Osteoblast (primary cell): ENCODE measurements around the gene STXBP2. TPM values are rescaled to one million over a fixed set of nuclear protein-coding genes. Genes with fewer than 3 reads are reported as not detected.

Experiments used
- DNase-seq: peaks from one replicate; pipeline ENCODE4 v3.0.0; 2011; ENCODE audit warnings: low spot score, mixed read lengths; ENCODE audit not compliant: insufficient read length; ENCODE audit errors: missing footprints
- H2AFZ ChIP-seq: 2 replicates; pipeline ENCODE4 v1.6.0; 2011; ENCODE audit warnings: mild to moderate bottlenecking, low read length
- H3K27ac ChIP-seq: 2 replicates; pipeline ENCODE4 v1.5.1; 2011; ENCODE audit warnings: mild to moderate bottlenecking, low read depth, low read length, moderate library complexity
- H3K27me3 ChIP-seq: 2 replicates; pipeline ENCODE4 v1.6.0; 2012; ENCODE audit warnings: mild to moderate bottlenecking, control low read depth, inconsistent platforms, low read length, moderate library complexity; ENCODE audit not compliant: insufficient read depth
- H3K36me3 ChIP-seq: 2 replicates; pipeline ENCODE4 v1.5.1; 2011; ENCODE audit warnings: mild to moderate bottlenecking, low read length, control low read depth, moderate library complexity; ENCODE audit not compliant: insufficient read depth
- H3K4me1 ChIP-seq: 2 replicates; pipeline ENCODE4 v1.5.1; 2011; ENCODE audit warnings: mild to moderate bottlenecking, low read length, control low read depth, moderate library complexity; ENCODE audit not compliant: insufficient read depth
- H3K4me2 ChIP-seq: 2 replicates; pipeline ENCODE4 v1.6.0; 2011; ENCODE audit warnings: mild to moderate bottlenecking, low read length; ENCODE audit not compliant: insufficient read depth
- H3K4me3 ChIP-seq: fragments of 200-600 bp; sonication (generic); 3 replicates; pipeline ENCODE4 v1.5.1; 2012; ENCODE audit warnings: mild to moderate bottlenecking, low read length, inconsistent platforms; ENCODE audit not compliant: insufficient read depth
- H3K79me2 ChIP-seq: 2 replicates; pipeline ENCODE4 v1.6.0; 2012; ENCODE audit warnings: mild to moderate bottlenecking, low read length, control low read depth, inconsistent platforms; ENCODE audit not compliant: insufficient read depth
- H3K9me3 ChIP-seq: 2 replicates; pipeline ENCODE4 v1.5.1; 2011; ENCODE audit warnings: low read depth, low read length, control low read depth
- H4K20me1 ChIP-seq: 2 replicates; pipeline ENCODE4 v1.6.0; 2012; ENCODE audit warnings: mild to moderate bottlenecking, low read length, control low read depth; ENCODE audit not compliant: insufficient read depth
- CTCF ChIP-seq: IDR thresholded peaks from 2 replicates; pipeline ENCODE4 v1.5.1; 2011; ENCODE audit warnings: mild to moderate bottlenecking, low read depth, low read length, moderate library complexity; ENCODE audit errors: extremely low read depth
- total RNA-seq: library from RNA; depleted of rRNA; stranded (reverse); fragments of >200 nt; gene quantifications from 2 replicates; pipeline ENCODE4 v1.2.3, GENCODE V29; 2012

The STXBP2 gene
- total RNA-seq, 1 donor: 3.3 TPM

- Histone ChIP-seq H3K9me3 (no peaks in the 10 kb centered on the region), H3K27ac (no peak overlapping the region), H3K27me3 (peaks cover 8% of the 10 kb centered on the region), H3K36me3 (no peaks in the 10 kb centered on the region), H3K4me2 (no peak overlapping the region), H3K4me3 (no peak overlapping the region), H4K20me1 (no peaks in the 10 kb centered on the region), H3K4me1 (peaks cover 4% of the 10 kb centered on the region), H2AFZ (no peak overlapping the region), H3K79me2 (no peaks in the 10 kb centered on the region)
- DNase-seq: peak; percentile 34
- TF ChIP-seq CTCF: no peak
These were observed 17.5 kb downstream of the STXBP2 start for GRCh38 chr19:7654401-7654800.

GRCh38 chr19:7655581-7655980, 18.7 kb downstream of the STXBP2 start:
- H3K36me3 ChIP-seq: no peaks in the 10 kb centered on the region
- TF ChIP-seq CTCF: no peak
- H2AFZ ChIP-seq: no peak overlapping the region
- H3K27me3 ChIP-seq: peaks cover 8% of the 10 kb centered on the region
- H3K27ac ChIP-seq: no peak overlapping the region
- no peaks in the 10 kb centered on the region for H3K9me3 ChIP-seq
- no peaks in the 10 kb centered on the region for H3K79me2 ChIP-seq
- peaks cover 4% of the 10 kb centered on the region for H3K4me1 ChIP-seq
- peak; percentile 63 for DNase-seq
- H4K20me1 ChIP-seq: no peaks in the 10 kb centered on the region
- H3K4me3 ChIP-seq: no peak overlapping the region
- no peak overlapping the region for H3K4me2 ChIP-seq

- H3K9me3 ChIP-seq: no peaks in the 10 kb centered on the region
- H3K4me3 ChIP-seq: no peak overlapping the region
- H3K4me2 ChIP-seq: no peak overlapping the region
- H4K20me1 ChIP-seq: no peaks in the 10 kb centered on the region
- no peaks in the 10 kb centered on the region for H3K79me2 ChIP-seq
- no peaks in the 10 kb centered on the region for H3K36me3 ChIP-seq
- H2AFZ ChIP-seq: no peak overlapping the region
- H3K27me3 ChIP-seq: peaks cover 8% of the 10 kb centered on the region
- peaks cover 2% of the 10 kb centered on the region for H3K4me1 ChIP-seq
- TF ChIP-seq CTCF: no peak
- DNase-seq: peak; percentile 43
- H3K27ac ChIP-seq: no peak overlapping the region
These were observed 20.3 kb downstream of the STXBP2 start for GRCh38 chr19:7657131-7657751.

GRCh38 chr19:7658219-7658686, 21.3 kb downstream of the STXBP2 start:
- Histone ChIP-seq H3K4me2 (no peak overlapping the region), H3K36me3 (no peaks in the 10 kb centered on the region), H3K4me3 (no peak overlapping the region), H3K4me1 (no peaks in the 10 kb centered on the region), H3K27ac (no peak overlapping the region), H2AFZ (no peak overlapping the region), H3K9me3 (no peaks in the 10 kb centered on the region), H3K79me2 (no peaks in the 10 kb centered on the region), H3K27me3 (peaks cover 8% of the 10 kb centered on the region), H4K20me1 (no peaks in the 10 kb centered on the region)
- peak; percentile 81 for DNase-seq
- TF ChIP-seq CTCF: no peak
